Activated CD4-positive, alpha-beta T cell treated with anti-CD3 and anti-CD28 coated beads, Interleukin-2, amount 10 ng/mL, durations not matched to agents 24 days and 14 days (primary cell): ENCODE measurements around the gene DOK4. TPM values are rescaled to one million over a fixed set of nuclear protein-coding genes. Genes with fewer than 3 reads are reported as not detected.

Experiments used
- DNase-seq: peaks from one replicate; pipeline ENCODE4 v3.0.0; 2022
- H3K27ac Mint-ChIP-seq: one replicate; pipeline ENCODE4 v1.8.0; 2022; ENCODE audit warnings: mild to moderate bottlenecking, mixed read lengths
- H3K27me3 Mint-ChIP-seq: one replicate; pipeline ENCODE4 v1.8.0; 2022; ENCODE audit warnings: mixed read lengths
- H3K36me3 Mint-ChIP-seq: one replicate; pipeline ENCODE4 v1.8.0; 2022; ENCODE audit warnings: low read depth, mild to moderate bottlenecking, mixed read lengths
- H3K4me1 Mint-ChIP-seq: one replicate; pipeline ENCODE4 v1.8.0; 2021; ENCODE audit warnings: mixed read lengths
- H3K4me3 Mint-ChIP-seq: one replicate; pipeline ENCODE4 v1.8.0; 2022; ENCODE audit warnings: mild to moderate bottlenecking, moderate library complexity, mixed read lengths
- H3K9me3 Mint-ChIP-seq: one replicate; pipeline ENCODE4 v1.8.0; 2021; ENCODE audit warnings: mixed read lengths
- intact Hi-C: fragments of 100-400 bp; cut with micrococcal nuclease; formaldehyde crosslinking; loops from one replicate; pipeline ENCODE4 v1.15.1; 2023
- total RNA-seq: library from RNA; stranded (reverse); gene quantifications from 2 replicates; pipeline ENCODE4 v1.2.3, GENCODE V29; 2022

DOK4 gene
- total RNA-seq, 1 donor from 2014 or later, result 4.3 TPM

DNA sequence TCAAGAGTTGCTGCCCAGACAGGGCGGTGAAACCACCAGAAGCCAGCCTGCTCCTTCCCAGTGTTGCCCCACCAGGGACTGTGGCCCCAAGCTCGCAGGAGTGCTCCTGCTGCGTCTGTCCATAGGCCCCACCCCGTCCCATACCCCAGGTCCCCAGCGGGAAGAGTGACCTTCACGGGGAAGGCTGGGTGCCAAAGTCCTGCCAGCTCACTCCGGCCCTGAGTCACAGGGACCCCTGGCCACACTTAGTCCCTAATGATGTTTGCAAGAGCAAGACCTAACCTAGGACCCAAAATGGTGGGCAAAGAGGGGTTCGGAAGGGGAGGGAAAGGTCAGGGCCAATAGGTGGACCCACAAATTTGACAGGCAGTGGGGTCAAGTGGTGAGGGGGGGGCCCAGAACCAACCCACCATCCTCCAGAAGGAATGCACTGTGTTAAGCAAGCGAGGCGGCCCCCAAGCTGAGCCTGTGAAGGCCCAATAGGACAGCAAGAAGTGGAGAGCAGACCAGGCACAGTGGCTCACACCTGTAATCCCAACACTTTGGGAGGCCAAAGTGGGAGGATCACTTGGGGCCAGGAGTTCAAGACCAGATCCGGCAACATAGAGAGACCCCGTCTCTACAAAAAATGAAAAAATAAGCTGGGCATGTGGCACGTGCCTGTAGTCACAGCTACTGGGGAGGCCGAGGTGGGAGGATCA, 3.3 kb downstream of the DOK4 start:
- no peak for DNase-seq
- intact Hi-C loops, result no loop called here
- Mint-ChIP-seq H3K27ac (no peak overlapping the region), H3K9me3 (no peaks in the 10 kb centered on the region), H3K27me3 (peaks cover 2% of the 10 kb centered on the region), H3K4me1 (peaks cover 15% of the 10 kb centered on the region), H3K4me3 (no peak overlapping the region), H3K36me3 (no peaks in the 10 kb centered on the region)

DNA sequence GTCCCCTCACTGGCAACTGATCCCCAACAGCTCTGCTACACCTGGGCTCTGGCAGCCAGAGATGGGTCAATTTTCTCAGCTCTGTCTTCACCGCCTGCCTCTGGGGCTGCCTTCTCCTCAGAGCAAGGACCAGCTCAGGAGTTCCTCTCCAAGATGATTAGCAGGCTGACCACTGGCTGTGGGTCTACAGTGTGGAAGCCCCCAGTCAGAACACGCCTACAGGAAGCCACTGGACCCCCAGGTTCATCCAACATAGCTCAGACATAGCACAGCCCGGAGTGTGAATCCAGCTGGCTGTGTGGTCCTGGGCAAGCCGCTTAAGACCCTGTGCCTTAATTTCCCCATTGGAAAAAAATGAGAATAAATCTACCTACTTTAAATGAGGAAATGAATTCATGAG, 4.9 kb downstream of the DOK4 start:
- H3K36me3 Mint-ChIP-seq, result no peaks in the 10 kb centered on the region
- peaks cover 2% of the 10 kb centered on the region for H3K27me3 Mint-ChIP-seq
- H3K4me1 Mint-ChIP-seq, result peaks cover 11% of the 10 kb centered on the region
- no peak for DNase-seq
- no peak overlapping the region for H3K27ac Mint-ChIP-seq
- H3K9me3 Mint-ChIP-seq, result no peaks in the 10 kb centered on the region
- no peak overlapping the region for H3K4me3 Mint-ChIP-seq
- intact Hi-C loops, result no loop called here

DNA sequence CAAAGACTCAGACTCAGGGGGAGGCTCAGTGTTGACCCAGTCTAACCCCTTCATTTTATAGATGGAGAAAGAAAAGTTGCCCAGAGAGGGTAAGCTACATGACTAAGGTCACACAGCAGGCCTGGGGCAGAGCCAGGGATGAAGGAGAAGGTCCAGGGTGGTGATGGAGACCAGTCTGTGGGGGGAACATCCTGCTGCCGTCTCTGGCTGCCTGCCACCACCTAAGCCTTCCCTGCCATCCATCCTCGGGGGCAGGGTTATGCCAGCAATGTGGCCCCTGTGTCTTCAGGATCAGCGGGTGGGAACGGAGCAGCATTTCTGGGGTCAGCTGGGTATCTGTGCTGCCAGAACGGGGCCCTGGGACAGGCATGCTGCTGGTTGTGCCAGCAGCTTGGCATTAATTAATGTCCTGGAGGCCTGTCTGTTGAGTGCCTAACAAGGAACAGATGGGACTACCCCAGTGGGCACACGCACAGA, 5.5 kb downstream of the DOK4 start:
- Mint-ChIP-seq H3K36me3 (no peaks in the 10 kb centered on the region), H3K27ac (no peak overlapping the region), H3K4me1 (peaks cover 15% of the 10 kb centered on the region), H3K4me3 (no peak overlapping the region), H3K27me3 (peaks cover 2% of the 10 kb centered on the region), H3K9me3 (no peaks in the 10 kb centered on the region)
- intact Hi-C loops, result no loop called here
- no peak for DNase-seq

- no peaks in the 10 kb centered on the region for H3K36me3 Mint-ChIP-seq
- no peaks in the 10 kb centered on the region for H3K9me3 Mint-ChIP-seq
- DNase-seq, result no peak
- H3K4me1 Mint-ChIP-seq, result peaks cover 14% of the 10 kb centered on the region
- no peak overlapping the region for H3K4me3 Mint-ChIP-seq
- no peak overlapping the region for H3K27ac Mint-ChIP-seq
- intact Hi-C loops, result loop anchor here (10.0 kb wide), 1 partner anchor 255 kb away; the partner anchor contains the start of gene KATNB1
- peaks cover 2% of the 10 kb centered on the region for H3K27me3 Mint-ChIP-seq
These were observed 6.1 kb downstream of the DOK4 start for GRCh38 chr16:57479976-57480753.

DNA sequence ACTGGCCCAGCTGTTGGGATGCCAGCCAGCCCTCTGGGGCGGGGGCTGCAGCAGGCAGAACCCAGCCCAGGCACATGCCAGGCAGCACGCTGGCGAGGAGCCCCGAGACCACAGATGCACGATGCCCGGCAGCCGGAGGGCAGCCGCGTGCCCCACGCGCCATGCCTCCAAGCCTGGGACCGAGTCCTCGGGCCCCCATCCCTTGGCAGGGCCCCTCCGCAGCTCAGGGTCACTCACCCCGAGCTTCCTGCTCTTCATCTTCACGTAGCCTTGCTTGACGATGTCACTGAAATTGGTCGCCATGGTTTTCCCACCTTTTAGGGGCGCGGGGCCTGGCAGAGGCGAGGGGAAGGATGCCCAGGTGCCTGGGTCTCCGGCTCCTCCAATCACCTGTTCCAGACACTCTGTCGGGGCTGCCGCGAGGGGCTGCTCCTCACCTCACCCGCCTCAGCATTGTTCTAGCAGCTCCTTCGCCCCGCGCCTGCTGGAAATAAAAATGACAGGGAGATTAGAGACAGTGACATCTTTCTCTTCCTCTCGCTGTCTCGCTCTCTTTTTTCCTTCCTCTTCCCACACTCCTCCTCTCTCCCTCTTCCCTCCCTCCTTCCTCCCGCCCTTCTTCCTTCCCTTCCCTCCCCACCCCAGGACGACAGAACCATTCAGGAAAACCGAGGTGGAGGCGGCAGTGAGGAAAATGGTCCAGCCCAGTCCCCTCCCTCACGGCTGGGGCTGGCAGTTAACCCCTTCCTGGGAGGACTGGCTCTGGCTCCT, 6.9 kb downstream of the DOK4 start:
- H3K27me3 Mint-ChIP-seq, result peaks cover 2% of the 10 kb centered on the region
- no peaks in the 10 kb centered on the region for H3K9me3 Mint-ChIP-seq
- no peak for DNase-seq
- peaks cover 14% of the 10 kb centered on the region for H3K4me1 Mint-ChIP-seq
- no peak overlapping the region for H3K4me3 Mint-ChIP-seq
- H3K36me3 Mint-ChIP-seq, result no peaks in the 10 kb centered on the region
- H3K27ac Mint-ChIP-seq, result no peak overlapping the region
- intact Hi-C loops, result loop anchor here (10.0 kb wide), 1 partner anchor 255 kb away; the partner anchor contains the start of gene KATNB1

DNA sequence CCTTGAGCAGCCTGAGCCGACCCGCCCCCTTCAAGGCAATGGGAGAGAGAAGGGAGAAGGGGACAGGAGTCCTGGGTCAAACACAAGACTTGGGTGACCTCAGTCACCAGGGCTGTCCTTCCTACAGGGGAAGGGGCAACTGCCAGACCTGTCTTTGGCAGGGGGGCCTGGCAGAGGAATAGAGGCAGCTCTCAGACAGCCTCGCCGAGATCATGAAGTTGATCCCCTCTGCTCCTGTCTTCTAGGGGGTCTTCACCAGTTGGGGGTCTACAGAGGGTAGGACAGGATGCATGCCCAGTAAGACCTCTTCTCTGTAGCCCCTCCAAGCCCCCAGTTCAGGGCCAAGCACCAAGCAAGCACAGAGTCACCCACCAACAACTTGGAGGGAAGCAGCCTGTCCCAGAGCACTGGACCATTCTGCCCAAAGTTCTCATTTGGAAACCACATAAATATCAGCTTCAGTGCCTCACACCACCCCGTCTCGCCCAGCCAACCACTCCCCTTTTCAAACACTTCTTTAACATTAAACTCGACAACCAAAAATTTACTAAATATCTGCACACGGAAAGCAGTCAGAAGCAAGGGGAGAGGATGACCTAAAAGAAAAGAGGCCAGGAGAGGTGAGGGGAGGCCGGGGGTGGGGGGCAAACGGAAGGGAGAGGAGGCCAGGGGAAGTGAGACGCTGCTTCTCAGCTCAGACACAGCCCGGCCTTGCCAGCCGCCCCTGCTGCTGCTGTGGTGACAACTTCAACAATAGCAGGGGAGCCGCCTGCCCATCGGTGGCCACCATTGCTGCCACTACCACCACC, 7.7 kb downstream of the DOK4 start:
- Mint-ChIP-seq H3K4me3 (no peak overlapping the region), H3K36me3 (peaks cover 1% of the 10 kb centered on the region), H3K9me3 (no peaks in the 10 kb centered on the region), H3K27ac (no peak overlapping the region), H3K4me1 (peaks cover 14% of the 10 kb centered on the region), H3K27me3 (peaks cover 2% of the 10 kb centered on the region)
- no peak for DNase-seq
- intact Hi-C loops, result loop anchor here (10.0 kb wide), 1 partner anchor 256 kb away; the partner anchor contains the start of gene KATNB1

GRCh38 chr16:57477531-57478202, 8.6 kb downstream of the DOK4 start:
- Mint-ChIP-seq H3K4me3 (no peak overlapping the region), H3K27me3 (peaks cover 2% of the 10 kb centered on the region), H3K9me3 (no peaks in the 10 kb centered on the region), H3K27ac (no peak overlapping the region), H3K36me3 (peaks cover 1% of the 10 kb centered on the region), H3K4me1 (peaks cover 14% of the 10 kb centered on the region)
- intact Hi-C loops, result loop anchor here (10.0 kb wide), 1 partner anchor 257 kb away; the partner anchor contains the start of gene KATNB1
- no peak for DNase-seq

DNA sequence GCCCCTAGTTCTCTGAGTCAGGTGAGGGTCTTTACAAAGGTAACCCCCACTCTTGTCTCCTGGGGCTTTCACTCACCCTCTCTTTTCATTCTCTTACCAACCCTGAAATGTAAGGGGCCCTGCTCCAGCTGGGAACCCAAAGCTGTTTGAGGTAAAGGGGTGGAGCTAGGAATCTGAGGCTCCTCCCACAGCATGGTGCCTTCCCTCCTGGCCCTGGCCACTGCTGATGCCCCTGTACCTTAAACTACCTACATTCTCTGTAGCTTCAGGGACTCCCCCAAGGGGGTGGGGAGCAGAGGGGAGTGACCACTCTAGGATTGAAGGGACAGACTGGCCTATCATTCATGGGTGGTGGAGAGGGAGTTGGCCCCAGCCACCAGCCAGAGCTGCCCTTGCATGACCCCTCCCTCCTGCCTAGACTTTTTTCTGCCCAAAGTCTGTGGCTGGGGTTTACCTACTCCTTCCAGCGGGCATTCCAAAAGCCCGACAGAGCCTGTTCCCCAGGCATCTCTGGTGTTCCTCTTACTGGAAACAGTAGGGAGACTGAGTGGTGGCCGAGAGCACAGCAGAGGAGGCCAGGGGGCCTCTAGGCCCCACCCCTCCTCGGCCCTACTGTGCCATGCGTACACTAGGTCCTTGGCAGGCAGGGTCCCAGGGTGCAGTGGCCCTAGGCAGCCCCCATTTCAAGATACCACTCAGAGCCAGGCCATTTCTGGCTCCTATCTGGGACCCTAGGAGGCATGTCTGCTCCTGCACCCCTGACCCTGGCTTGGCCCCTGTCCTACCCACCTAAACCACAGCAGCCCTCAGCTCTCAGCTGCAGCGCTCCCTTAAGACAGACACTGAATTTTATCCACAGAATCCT, 9.5 kb downstream of the DOK4 start:
- Mint-ChIP-seq H3K9me3 (no peaks in the 10 kb centered on the region), H3K27me3 (peaks cover 2% of the 10 kb centered on the region), H3K4me3 (peak overlapping the region; percentile 55), H3K27ac (peak overlapping the region; percentile 75), H3K4me1 (peaks cover 14% of the 10 kb centered on the region), H3K36me3 (peaks cover 5% of the 10 kb centered on the region)
- intact Hi-C loops, result loop anchor here (1.0 to 10.0 kb wide), 2 partner anchors 43 to 258 kb away; partner anchors contain the start of gene KATNB1
- DNase-seq, result no peak

DNA sequence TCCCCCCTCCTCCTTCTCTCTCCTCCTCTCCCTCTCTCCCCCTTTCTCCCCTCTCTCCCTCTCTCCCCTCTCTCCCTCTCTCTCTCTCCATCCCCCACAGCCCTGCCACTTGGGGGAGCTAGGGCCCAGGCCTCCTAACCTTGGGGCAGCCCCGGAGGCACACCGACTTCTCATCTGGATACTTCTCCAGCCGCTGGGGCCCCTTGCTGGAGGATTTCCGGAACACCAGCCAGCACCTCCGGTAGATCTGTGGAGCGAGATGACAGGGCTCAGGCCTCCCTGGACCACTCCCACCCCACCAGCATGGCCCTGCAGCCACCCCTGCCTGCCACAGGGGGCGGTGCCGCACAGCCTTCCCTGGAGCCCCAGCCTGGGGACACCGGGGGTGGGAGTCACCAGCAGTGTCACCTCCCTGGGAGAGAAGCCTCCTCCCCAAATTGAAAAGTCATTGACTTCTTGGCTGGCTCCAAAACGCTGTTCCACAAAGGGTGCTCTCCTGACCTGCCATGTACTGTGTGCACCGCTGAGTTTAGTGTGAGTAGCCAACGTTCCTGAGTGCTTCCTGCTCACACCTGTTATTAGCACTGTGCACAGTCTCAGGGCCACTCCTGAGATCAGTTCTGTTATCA, 10.5 kb downstream of the DOK4 start:
- H3K27ac Mint-ChIP-seq, result peak overlapping the region; percentile 83
- peaks cover 14% of the 10 kb centered on the region for H3K4me1 Mint-ChIP-seq
- peak; percentile 95 for DNase-seq
- intact Hi-C loops, result loop anchor here (1.0 to 10.0 kb wide), 3 partner anchors 13 to 259 kb away; partner anchors contain the start of gene KATNB1
- H3K9me3 Mint-ChIP-seq, result no peaks in the 10 kb centered on the region
- H3K27me3 Mint-ChIP-seq, result peaks cover 2% of the 10 kb centered on the region
- H3K4me3 Mint-ChIP-seq, result peak overlapping the region; percentile 55
- peaks cover 11% of the 10 kb centered on the region for H3K36me3 Mint-ChIP-seq

- H3K9me3 Mint-ChIP-seq, result no peaks in the 10 kb centered on the region
- peak overlapping the region; percentile 55 for H3K4me3 Mint-ChIP-seq
- peaks cover 16% of the 10 kb centered on the region for H3K36me3 Mint-ChIP-seq
- DNase-seq, result no peak
- peaks cover 2% of the 10 kb centered on the region for H3K27me3 Mint-ChIP-seq
- peak overlapping the region; percentile 83 for H3K27ac Mint-ChIP-seq
- intact Hi-C loops, result loop anchor here (1.0 to 10.0 kb wide), 2 partner anchors 12 to 260 kb away; partner anchors contain the start of gene KATNB1
- peaks cover 14% of the 10 kb centered on the region for H3K4me1 Mint-ChIP-seq
These were observed 11.3 kb downstream of the DOK4 start for GRCh38 chr16:57474671-57475661.
